AG04450 (cell line): Measurements from ENCODE around the gene ACSM4. TPM values are rescaled to one million over a fixed set of nuclear protein-coding genes. Genes with fewer than 3 reads are reported as not detected.

Experiments used
- CTCF ChIA-PET: fragments of 300-600, 350-600 bp; formaldehyde crosslinking; extraction: SDS; loops from one replicate; lab custom pipeline; 2022; ENCODE audit warnings: antibody characterized with exemption, inconsistent platforms; lab: Charles Lee
- POLR2A ChIA-PET: fragments of 350-600 bp; formaldehyde crosslinking; extraction: SDS; loops from one replicate; lab custom pipeline; 2021; ENCODE audit warnings: antibody characterized with exemption, inconsistent platforms; lab: Yijun Ruan, JAX
- DNase-seq: peaks from one replicate; pipeline ENCODE4 v3.0.0-alpha.2; 2011; ENCODE audit warnings: low read depth, low spot score
- H3K27ac ChIP-seq: one replicate; pipeline ENCODE4 v1.5.1; 2012; ENCODE audit warnings: low read depth, low read length, control low read depth
- H3K27me3 ChIP-seq: one replicate; pipeline ENCODE4 v1.6.0; 2012; ENCODE audit warnings: low read length; ENCODE audit not compliant: control insufficient read depth, insufficient read depth
- H3K4me3 ChIP-seq: 2 replicates; pipeline ENCODE4 v1.5.1; 2011; ENCODE audit warnings: mild to moderate bottlenecking, low read depth, low read length, control low read depth
- H3K9me3 ChIP-seq: 2 replicates; pipeline ENCODE4 v1.5.1; 2012; ENCODE audit warnings: low read length; ENCODE audit not compliant: control insufficient read depth, insufficient read depth
- polyA plus RNA-seq: library from polyadenylated mRNA; depleted of rRNA; stranded (reverse); fragments of >200 nt; gene quantifications from 2 replicates; pipeline ENCODE4 v1.2.3, GENCODE V29; 2011; rRNA removed
- TF ChIP-seq, protein P1 (sequence below): IDR thresholded peaks from 2 replicates; pipeline ENCODE4 v1.5.1; 2011; ENCODE audit warnings: low read depth, low read length, control low read depth, inconsistent platforms

The ACSM4 gene
- polyA plus RNA-seq, 1 experiment, result not detected

DNA sequence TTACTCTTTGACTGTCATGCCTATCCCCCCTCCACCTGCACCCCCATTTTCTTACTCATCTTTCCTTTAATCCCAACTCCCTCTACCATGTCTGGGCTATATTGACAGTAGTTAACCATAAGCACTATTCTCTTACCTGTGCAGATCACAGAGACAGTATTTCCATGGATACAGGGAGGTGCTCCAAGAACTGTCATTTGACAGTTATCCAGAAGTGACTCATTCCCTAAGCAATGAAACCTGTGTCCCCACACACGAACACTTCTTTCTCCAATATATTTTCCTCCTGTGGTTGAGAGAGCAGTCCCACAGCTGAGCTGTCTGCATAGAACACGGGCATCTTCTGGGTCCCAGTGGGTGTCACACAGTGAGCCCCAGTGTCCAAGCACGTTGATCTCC, 71.3 kb downstream of the ACSM4 start:
- no peaks in the 10 kb centered on the region for H3K27me3 ChIP-seq
- ChIA-PET POLR2A (no interaction called here), CTCF (interaction anchor here (0.8 kb wide), 1 partner anchor 79 kb away, joined by 3 read pairs; no protein-coding TSS in a partner anchor)
- TF ChIP-seq, protein P1, sequence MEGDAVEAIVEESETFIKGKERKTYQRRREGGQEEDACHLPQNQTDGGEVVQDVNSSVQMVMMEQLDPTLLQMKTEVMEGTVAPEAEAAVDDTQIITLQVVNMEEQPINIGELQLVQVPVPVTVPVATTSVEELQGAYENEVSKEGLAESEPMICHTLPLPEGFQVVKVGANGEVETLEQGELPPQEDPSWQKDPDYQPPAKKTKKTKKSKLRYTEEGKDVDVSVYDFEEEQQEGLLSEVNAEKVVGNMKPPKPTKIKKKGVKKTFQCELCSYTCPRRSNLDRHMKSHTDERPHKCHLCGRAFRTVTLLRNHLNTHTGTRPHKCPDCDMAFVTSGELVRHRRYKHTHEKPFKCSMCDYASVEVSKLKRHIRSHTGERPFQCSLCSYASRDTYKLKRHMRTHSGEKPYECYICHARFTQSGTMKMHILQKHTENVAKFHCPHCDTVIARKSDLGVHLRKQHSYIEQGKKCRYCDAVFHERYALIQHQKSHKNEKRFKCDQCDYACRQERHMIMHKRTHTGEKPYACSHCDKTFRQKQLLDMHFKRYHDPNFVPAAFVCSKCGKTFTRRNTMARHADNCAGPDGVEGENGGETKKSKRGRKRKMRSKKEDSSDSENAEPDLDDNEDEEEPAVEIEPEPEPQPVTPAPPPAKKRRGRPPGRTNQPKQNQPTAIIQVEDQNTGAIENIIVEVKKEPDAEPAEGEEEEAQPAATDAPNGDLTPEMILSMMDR, result no peak
- no peak overlapping the region for H3K27ac ChIP-seq
- H3K9me3 ChIP-seq, result peaks cover 3% of the 10 kb centered on the region; the same call in 1 of the 2 replicates
- H3K4me3 ChIP-seq, result no peak overlapping the region
- DNase-seq, result no peak

DNA sequence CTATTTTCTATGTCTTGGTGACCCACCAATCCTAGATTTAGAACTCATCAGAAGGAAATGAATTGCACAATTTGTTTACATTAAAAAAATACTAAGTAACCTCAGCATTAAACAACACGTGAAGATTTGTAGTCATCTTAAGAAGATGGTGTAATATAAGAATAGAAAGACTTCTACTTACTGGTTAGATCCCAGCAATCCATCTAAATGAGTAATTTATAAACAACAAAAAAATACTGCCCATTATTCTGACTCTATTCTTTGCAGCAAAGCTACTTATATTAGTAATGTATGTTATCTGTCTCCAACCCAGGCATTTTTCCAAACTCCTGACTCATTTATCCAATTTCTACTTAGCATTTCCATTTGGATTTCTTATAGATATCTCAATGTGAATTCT, 72.3 kb downstream of the ACSM4 start:
- H3K27ac ChIP-seq, result no peak overlapping the region
- ChIA-PET CTCF (no interaction called here), POLR2A (no interaction called here)
- TF ChIP-seq, protein P1, result no peak
- H3K27me3 ChIP-seq, result no peaks in the 10 kb centered on the region
- peaks cover 3% of the 10 kb centered on the region; the same call in 1 of the 2 replicates for H3K9me3 ChIP-seq
- DNase-seq, result peak; percentile 7
- no peak overlapping the region for H3K4me3 ChIP-seq

Other genes starting within 250 kb of the ACSM4 start
- 406 and 458 TPM in 2 replicates for gene C1S, start 243.4 kb upstream of the ACSM4 start, polyA plus RNA-seq
- 617 and 795 TPM in 2 replicates for gene C1R, start 211.6 kb upstream of the ACSM4 start, polyA plus RNA-seq
- gene C1RL, start 194.9 kb upstream of the ACSM4 start, polyA plus RNA-seq, result 45.3 and 58.7 TPM in 2 replicates
- 0.25 and 0.36 TPM in 2 replicates for gene RBP5, start 175.2 kb upstream of the ACSM4 start, polyA plus RNA-seq
- gene CLSTN3, start 173.7 kb upstream of the ACSM4 start, polyA plus RNA-seq, result 22.3 and 25.3 TPM in 2 replicates
- 13.8 and 15.5 TPM in 2 replicates for gene PEX5, start 114.4 kb upstream of the ACSM4 start, polyA plus RNA-seq
- gene CD163L1, start 140.1 kb downstream of the ACSM4 start, polyA plus RNA-seq, result 0.36 and 0.82 TPM in 2 replicates
- not detected in 2 replicates for gene CD163, start 199.7 kb downstream of the ACSM4 start, polyA plus RNA-seq